IPS-11a (cell line): ENCODE data around the gene MED8.
A peak's percentile ranks its signal among the peaks of the same experiment; 100 is the strongest.

Experiments
- H3K4me3 ChIP-seq: one replicate; pipeline ENCODE4 v1.5.1; 2013; ENCODE audit warnings: low read depth, low read length, control low read depth

Gene MED8

DNA sequence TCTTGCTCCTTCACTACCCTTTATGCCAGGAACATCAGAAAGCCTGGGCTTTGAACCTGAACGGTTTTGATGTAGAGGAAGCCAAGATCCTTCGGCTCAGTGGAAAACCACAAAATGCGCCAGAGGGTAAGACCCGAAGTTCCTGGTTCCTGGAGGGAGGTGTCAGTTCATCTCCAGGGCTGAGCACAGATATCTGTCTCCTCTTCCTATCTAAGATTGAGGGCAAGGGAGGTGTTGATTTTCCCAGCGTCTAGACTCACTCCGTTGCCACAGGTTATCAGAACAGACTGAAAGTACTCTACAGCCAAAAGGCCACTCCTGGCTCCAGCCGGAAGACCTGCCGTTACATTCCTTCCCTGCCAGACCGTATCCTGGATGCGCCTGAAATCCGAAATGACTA, 29.9 kb downstream of the MED8 start:
- peak overlapping the region; percentile 87 for H3K4me3 ChIP-seq

DNA sequence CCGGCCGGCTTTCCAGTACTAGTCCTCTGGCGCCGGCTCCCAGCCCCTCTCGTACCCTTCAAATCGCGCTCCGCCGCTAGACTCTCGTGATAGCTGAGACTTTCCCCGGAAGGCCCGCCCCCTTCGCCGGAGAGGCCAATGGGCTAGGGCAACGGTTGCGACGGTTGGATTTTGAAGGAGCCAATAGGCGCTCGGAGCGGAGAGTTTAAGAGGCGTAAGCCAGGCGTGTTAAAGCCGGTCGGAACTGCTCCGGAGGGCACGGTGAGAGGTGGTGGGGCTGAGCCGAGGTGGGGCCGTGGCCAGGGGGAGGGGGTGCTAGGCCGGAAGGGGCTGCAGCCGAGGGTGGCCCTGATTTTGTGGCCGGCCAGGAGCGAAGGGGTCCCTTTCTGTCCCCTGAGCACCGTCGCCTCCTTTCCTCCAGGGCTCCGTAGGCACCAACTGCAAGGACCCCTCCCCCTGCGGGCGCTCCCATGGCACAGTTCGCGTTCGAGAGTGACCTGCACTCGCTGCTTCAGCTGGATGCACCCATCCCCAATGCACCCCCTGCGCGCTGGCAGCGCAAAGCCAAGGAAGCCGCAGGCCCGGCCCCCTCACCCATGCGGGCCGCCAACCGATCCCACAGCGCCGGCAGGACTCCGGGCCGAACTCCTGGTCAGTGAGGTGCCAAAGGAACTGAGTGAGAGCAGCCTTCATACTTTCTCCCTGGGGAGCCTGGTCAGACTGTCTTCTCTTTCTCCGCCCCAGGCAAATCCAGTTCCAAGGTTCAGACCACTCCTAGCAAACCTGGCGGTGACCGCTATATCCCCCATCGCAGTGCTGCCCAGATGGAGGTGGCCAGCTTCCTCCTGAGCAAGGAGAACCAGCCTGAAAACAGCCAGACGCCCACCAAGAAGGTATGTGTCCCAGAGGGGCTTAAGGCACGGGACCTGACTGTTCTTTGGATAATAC, 30.6 kb downstream of the MED8 start, which contains the start of gene CDC20:
CDC20 (plus strand) TSS at position 236 of the 948 bp plus-strand sequence; CDS start at position 471, 235 bp downstream.
- H3K4me3 ChIP-seq = peak within 1 kb of the TSS; percentile 87

DNA sequence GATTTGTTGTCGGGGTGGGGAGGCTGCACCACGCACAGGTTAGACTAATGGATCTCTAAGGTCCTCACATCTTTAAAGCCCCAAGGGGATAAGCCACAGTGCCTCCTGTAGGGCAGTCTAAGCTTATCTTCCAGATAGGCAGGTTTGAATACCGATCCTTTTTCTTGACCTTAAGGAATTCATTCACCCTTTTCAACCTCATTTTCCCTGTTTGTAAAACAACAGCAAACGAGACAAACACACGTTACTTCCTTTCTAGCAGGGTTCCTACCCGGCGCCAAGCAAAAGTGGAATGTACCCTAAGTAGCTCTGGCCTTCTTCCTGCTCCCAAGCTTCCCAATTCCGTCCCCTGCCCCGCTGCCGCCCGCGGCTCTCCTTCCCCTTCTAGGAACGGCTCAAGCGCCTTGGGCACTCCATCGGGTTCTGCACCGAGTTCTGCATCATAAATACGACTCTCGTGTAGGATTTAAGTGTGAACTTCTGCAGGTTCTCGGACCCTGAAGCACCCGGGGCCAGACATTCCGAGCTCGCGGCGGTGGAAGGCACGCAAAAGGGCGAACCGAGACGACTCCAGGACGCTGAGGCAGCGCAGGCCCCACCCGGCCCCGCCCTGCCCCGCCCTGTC, 31.4 kb downstream of the MED8 start:
- peak overlapping the region; percentile 82 for H3K4me3 ChIP-seq

DNA sequence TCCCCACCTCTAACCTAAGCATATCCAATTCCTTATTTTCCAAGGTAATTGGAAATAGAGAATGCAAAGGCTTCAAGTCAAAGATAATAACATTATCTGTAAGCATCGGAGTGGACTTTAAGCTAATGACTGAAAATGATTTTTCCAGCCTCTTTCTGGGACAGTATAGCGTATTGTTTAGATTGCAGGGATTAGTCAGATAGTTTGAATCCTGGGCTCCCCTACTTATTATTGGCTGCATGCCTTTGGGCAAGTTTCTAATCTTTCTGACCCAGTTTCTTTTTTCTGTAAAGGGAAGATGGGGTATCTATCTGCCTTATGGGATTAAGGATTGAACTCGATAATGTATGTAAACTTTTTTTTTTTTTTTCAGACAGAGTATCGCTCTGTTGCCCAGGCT, 32.3 kb downstream of the MED8 start:
- no peak overlapping the region for H3K4me3 ChIP-seq

DNA sequence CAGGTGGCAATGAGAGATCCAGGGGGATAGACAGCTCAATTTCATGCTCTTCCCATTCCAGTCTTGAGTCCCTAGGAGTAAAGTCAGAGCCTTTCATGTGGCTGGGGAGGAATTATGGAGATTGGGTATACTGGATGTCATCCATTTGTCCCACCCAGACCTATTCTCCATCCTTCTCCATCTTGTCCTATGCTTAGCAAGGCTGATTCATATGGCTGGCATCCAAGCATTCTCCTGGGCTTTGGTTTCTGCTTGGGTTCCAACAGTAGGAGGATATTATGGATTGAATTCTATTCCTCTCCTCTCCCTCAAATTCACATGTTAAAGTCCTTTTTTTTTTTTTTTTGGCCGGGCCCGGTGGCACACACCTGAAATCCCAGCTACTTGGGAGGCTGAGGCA, 34.7 kb downstream of the MED8 start:
- H3K4me3 ChIP-seq = no peak overlapping the region

DNA sequence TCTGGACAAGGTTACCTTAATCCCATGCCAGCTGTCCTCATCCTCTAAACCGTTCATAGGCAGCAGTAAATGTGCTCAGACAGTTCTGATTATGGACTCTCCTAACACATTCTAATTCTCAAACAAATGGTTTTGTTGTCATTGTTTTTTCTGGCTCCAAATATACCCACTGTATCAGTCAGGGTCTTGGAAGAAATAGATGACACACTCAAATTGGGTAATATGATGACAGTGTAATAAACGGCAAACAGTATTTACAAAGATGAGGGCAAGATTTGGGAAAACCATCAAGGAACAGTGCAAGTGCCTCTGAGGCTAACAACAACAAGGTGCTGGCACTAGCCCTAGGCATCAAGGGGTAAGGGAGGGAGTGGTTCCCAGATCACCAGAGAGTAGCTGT, 35.1 kb downstream of the MED8 start:
- H3K4me3 ChIP-seq = no peak overlapping the region

DNA sequence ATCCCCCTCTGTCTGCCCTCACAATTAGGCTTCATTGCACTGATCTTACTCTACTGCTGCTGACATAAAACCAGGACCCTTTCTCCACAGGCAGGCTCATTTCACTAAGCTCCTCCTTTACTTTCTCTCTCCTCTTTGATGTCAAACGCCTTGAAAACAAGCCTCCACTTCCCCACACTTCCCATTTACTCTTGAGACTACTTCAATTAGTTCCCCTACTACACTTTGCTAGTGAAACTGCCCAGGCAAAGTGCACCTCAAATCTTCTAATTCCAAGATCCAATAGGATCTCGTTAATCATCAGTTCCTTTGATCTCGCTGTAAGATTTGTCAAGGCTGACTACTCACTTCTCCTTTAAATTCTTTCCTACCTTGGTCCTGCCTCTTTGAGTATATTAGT, 36.7 kb downstream of the MED8 start:
- H3K4me3 ChIP-seq = no peak overlapping the region

DNA sequence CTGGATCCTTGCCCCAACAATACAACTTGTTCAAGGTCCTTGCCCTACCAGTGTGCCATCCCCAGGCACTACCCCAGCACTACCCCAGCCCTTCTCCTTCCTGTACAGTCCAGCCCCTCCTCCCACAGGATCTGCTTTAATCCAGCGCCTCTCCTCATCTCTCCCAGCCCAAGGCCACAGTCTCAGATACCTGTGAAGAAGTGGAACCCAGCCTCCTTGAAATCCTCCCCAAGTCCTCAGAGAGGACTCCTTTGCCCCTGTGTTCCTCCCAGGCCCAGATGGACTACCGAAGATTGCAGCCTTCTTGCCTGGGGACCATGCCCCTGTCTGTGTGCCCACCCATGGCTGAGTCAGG, 37.3 kb downstream of the MED8 start:
- H3K4me3 ChIP-seq = no peak overlapping the region

DNA sequence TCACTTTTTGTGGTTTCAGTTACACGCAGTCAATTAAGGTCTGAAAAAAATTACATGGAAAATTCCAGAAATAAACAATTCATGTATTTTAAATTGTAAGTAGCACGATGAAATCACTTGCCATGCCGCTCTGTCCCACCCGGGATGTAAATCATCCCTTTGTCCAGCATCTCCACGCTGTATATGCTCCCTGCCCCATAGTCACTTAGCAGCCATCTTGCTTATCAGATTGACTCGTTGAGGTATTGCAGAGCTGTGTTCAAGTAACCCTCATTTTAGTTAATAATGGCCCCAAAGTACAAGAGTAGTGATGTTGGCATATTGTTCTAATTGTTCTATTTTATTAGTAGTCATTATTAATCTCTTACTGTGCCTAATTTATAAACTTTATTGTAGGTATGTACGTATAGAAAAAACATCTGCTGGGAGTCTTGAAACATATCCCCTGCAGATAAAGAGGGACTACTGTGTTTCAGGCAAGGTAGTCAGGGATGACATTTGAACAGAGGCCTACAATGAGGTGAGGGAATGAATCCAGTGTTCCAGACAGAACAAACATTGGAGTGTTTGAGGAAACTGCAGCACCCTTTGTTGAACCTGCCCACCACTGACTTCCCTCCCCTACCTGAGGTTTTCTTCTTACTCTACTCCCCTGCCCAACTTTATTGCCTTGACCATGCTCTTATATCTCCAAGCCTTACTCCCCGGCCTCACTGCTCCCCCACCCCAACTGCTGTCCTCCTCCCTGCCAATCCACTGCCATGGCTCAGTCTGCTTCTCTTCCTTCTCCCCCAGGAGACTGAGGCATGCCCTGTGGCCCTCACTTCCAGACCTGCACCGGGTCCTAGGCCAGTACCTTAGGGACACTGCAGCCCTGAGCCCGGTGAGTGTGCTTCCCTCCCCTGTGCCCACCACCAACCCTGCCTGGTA, 37.9 kb downstream of the MED8 start:
- no peak overlapping the region for H3K4me3 ChIP-seq

DNA sequence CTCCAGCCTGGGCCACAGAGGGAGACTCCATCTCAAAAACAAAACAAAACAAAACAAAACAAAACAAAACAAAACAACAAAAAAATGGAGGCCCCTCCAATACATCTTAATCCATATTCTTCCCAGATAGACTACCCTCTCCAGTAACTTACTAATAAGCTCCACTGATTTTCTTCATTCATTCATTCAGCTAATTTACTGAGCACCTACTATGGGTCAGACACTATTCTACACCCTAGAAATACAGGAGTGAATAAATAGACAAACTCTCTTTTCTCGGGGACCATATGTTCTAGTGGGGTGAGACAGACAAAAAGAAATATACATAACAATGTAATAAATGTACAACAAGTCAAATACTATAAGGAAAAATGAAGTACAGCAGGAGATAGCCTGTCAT, 38.6 kb downstream of the MED8 start:
- H3K4me3 ChIP-seq = no peak overlapping the region

DNA sequence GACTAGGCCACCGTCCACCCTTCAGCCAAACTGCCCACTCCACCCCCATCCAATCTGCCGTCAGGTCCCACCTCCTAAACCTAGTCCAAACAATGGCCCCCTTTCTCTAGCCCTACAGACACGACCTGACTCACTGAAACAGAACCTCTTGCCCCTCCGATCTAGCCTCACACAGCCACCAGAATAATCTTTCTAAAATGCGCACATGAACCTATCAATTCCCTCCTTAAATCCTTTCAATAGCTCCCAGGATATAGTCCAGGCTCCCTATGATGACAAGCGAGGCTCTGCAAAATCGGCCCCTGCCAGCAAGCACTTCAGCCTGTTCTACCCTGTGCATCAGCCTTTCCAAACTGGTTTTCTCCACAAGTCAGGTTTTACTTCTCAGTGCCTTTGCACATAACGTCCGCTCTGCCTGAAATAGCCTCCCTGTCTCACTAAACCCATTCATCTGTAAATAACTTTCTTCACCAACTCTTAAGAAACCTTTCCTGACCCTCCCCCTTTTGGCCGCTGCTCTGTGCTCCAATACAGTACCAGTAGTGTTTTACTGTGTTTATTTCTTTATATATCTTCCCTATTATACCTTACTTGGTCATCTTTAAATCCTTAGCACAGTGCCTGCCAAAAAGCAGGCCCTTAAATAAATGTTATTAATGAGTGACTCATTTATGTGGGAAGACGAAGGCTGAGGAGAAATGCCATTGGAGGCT, 39.9 kb downstream of the MED8 start:
- H3K4me3 ChIP-seq = peak overlapping the region; percentile 70

DNA sequence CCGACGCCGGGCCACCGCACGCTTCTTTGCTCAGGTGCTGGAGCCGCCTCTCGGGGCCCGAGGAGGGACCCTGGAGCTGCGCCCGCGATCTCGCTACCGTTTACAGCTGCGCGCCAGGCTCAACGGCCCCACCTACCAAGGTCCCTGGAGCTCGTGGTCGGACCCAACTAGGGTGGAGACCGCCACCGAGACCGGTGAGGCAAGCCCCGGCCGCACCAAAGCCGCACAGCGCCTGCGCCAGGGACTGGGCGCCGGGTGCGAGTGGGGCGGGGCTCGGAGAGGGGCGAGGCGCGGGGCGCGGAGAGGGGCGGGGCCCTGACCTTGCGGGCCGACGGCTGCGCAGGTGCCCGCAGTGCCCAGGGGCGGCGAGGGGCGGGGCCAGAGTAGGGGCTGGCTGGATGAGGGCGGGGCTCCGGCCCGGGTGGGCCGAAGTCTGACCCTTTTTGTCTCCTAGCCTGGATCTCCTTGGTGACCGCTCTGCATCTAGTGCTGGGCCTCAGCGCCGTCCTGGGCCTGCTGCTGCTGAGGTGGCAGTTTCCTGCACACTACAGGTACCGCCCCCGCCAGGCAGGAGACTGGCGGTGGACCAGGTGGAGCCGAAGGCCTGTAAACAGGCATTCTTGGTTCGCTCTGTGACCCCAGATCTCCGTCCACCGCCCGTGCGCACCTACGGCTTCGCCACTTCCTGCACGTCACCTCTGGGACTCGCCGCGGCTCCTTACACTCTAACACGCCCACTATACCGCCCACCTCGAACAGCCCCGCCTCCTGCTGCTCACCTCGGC, 40.6 kb downstream of the MED8 start:
- H3K4me3 ChIP-seq = peak overlapping the region; percentile 70

DNA sequence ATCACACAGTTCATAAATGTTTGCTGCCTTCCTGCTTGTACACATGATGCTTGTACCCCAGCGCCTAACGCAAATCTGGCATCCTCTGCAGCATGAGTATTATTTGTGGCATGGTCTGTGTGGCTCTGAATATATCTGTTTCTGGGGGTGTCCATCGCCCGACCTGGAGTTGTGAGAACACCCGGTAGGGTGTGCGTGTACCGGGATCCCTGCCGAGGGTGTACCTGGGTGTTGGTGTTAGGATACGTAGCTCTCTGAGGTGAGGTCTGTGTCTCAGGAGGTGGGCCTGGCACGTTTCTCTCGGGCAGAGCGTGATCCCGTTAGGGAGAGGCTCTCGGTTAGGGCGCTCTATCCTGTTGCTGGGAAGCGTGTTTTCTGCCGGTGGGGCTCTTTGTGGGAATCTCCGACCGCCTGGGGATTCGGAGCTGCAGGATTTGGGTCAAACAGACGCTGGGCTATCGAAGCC, 41.2 kb downstream of the MED8 start:
- H3K4me3 ChIP-seq = peak overlapping the region; percentile 41

DNA sequence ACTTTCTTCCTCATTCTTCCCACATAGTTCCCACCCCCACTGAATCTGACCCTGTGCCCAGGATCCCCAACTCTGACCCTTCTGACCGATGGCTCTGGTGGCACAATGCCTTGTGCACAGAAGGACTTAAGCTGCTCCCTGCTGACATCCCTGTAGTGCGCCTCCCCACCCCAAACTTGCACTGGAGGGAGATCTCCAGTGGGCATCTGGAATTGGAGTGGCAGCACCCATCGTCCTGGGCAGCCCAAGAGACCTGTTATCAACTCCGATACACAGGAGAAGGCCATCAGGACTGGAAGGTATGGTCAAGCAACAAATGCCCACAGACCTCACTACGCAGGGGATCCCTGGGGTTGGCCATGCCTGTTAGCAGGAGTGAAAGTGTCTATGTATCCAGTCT, 43.0 kb downstream of the MED8 start:
- H3K4me3 ChIP-seq = no peak overlapping the region

DNA sequence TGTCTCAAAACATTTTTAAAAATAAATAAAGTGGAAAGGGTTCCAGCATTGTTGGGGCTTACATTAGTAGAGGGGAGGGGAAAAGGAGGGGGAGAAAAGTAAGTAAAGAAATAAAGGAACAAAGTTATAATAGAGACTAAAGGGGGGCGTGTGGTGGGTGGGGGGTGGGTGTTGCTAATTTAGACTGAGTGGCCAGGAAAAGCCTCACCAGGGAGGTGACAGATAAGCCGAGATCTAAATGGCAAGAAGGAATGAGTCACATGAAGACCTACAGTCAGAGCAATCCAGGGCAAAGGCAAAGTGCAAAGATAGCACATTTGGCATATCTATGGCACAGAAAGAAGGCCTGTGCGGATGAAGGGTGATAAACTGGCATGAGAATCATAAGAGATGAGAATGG, 44.5 kb downstream of the MED8 start:
- no peak overlapping the region for H3K4me3 ChIP-seq

DNA sequence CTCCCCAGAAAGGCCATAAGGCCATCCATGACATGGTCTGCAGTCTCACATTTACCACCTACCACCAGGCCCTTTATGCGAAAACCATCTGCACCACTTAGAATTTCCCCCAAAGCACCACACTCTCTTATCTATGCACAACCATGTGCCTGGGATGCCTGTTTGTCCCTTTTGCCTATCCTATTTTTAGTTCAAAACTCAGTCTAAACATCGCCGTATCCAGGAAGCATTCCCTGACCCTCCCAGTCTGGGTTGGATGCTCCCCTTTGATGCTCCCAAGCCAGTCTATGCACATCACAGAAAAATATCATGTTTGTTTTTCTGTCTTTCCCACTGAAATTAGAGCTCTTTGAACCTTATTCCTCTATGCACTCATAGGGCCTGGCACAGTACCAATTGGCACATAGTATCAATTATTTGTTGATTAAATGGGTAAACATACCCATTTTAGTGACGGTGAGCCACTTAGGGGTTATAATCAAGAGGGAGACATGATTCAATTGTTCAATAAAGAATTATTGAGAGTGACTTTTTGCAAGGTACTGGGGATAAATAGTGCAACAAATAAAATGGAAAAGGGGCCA, 45.2 kb downstream of the MED8 start:
- no peak overlapping the region for H3K4me3 ChIP-seq

DNA sequence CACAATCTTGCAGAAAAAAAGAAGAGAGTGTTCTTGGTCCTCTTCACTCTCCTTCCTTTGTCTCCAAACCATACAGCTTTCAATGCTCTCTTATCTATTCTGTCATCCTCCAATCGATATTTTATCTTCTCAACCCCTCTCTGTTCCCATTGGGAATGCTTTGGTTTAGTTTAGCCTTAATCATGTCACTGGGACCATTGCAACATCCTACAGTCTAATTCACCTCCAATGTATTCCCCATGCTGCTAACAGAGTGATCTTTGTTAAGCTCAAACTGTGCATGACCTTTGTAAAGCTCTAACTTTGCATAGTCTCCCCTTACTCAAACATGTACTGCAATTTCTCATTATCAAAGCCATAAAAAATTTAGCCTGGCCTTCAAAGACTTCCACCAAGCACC, 49.0 kb downstream of the MED8 start:
- H3K4me3 ChIP-seq = no peak overlapping the region

DNA sequence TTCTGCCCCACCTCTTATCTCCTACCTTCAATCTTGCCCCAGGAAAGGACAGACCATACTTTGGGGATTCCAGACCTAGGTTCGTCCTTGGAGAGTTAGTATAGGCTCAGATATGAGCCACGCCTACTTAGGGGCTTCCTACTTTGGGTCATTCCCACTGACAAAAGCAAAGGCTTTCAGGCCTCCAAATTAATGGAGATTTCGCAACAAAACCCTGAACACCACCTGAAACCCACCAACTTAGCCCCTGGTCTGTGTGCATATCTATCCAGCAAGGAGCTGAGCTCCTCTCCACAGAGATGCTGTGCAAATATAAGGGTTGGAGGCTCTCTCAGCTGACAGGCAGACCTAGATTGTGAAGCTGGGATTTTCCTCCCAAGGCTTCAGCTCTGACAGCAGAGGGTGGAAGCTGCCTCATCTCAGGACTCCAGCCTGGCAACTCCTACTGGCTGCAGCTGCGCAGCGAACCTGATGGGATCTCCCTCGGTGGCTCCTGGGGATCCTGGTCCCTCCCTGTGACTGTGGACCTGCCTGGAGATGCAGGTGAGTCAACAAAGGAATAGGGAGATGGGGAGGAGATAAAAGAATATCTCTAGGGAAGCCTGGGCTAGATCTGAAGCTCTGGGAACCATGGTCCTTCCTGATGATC, 49.9 kb downstream of the MED8 start:
- no peak overlapping the region for H3K4me3 ChIP-seq

DNA sequence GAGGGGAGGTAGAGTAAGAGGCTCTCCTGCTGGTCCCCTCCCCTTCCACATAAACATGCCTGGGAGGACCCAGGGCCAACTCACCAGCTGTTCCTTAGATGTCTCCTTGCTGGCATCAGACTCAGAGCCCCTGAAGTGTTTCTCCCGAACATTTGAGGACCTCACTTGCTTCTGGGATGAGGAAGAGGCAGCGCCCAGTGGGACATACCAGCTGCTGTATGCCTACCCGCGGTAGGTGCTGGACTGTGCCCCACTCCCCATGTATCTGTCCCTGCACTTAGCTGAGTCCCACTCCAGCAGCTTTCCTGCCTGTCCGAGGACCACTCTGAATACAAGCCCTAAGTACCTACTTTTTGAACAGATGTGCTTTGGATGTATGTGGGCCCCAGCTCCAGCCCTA, 51.6 kb downstream of the MED8 start:
- H3K4me3 ChIP-seq = no peak overlapping the region
